Mesenchymal stem cell (in vitro differentiated cells and primary cell): ENCODE results near the gene CDC42BPG.
A peak's percentile ranks its signal among the peaks of the same experiment; 100 is the strongest.
"Not testable (repeated sequence)": the region's sequence is repeated elsewhere in the genome, so short reads cannot be mapped to it uniquely, and the experiment has no call there.

ENCODE experiments used
- DNase-seq: peaks from one replicate; pipeline ENCODE4 v3.0.0-alpha.2; 2013
- H2AFZ ChIP-seq: one replicate; pipeline ENCODE4 v1.6.1; 2013; ENCODE audit warnings: low read depth, mild to moderate bottlenecking, control low read depth, inconsistent platforms, low read length, moderate library complexity
- H2AK5ac ChIP-seq: 2 replicates; pipeline ENCODE4 v1.6.1; 2013; ENCODE audit warnings: low read length, moderate library complexity, mild to moderate bottlenecking, inconsistent platforms; ENCODE audit not compliant: severe bottlenecking
- H2BK120ac ChIP-seq: one replicate; pipeline ENCODE4 v1.6.1; 2013; ENCODE audit warnings: low read depth, mild to moderate bottlenecking, inconsistent platforms, low read length, moderate library complexity
- H2BK12ac ChIP-seq, 2 experiments: one replicate each; pipeline ENCODE4 v1.6.1; 2013; ENCODE audit warnings: inconsistent platforms in 2 of 2, low read length in 2 of 2, mild to moderate bottlenecking in 2 of 2, moderate library complexity in 2 of 2, control low read depth in 1 of 2
- H2BK15ac ChIP-seq: one replicate; pipeline ENCODE4 v1.6.1; 2013; ENCODE audit warnings: mild to moderate bottlenecking, low read depth, inconsistent platforms; ENCODE audit not compliant: poor library complexity, severe bottlenecking
- H2BK5ac ChIP-seq: 2 replicates; pipeline ENCODE4 v1.6.1; 2013; ENCODE audit warnings: low read depth, mild to moderate bottlenecking, low read length, control low read depth, inconsistent platforms; ENCODE audit not compliant: poor library complexity, severe bottlenecking
- H3K14ac ChIP-seq, 2 experiments: one replicate each; pipeline ENCODE4 v1.6.1; 2013; ENCODE audit warnings: inconsistent platforms in 2 of 2, low read length in 2 of 2, control low read depth in 1 of 2, mild to moderate bottlenecking in 1 of 2, moderate library complexity in 1 of 2
- H3K18ac ChIP-seq, 2 experiments: one replicate each; pipeline ENCODE4 v1.6.1; 2013; ENCODE audit warnings: inconsistent platforms in 2 of 2, low read length in 2 of 2, control low read depth in 1 of 2, low read depth in 1 of 2, mild to moderate bottlenecking in 1 of 2
- H3K23ac ChIP-seq, 2 experiments: one replicate each; pipeline ENCODE4 v1.6.1; 2013; ENCODE audit warnings: inconsistent platforms in 2 of 2, low read length in 2 of 2, mild to moderate bottlenecking in 2 of 2, moderate library complexity in 2 of 2, control low read depth in 1 of 2
- H3K27ac ChIP-seq: 2 replicates; pipeline ENCODE4 v1.5.1; 2013; ENCODE audit warnings: mild to moderate bottlenecking, moderate library complexity, low read length, control low read depth, inconsistent platforms; ENCODE audit not compliant: poor library complexity, severe bottlenecking
- H3K27me3 ChIP-seq, 2 experiments: 2 replicates each; pipeline versions ENCODE4 v1.6.1 to v1.7.0; 2013; ENCODE audit warnings: low read length in 2 of 2, mild to moderate bottlenecking in 2 of 2, moderate library complexity in 2 of 2, control low read depth in 1 of 2, inconsistent platforms in 1 of 2; ENCODE audit not compliant: control insufficient read depth in 1 of 2, insufficient read depth in 1 of 2
- H3K36me3 ChIP-seq, 2 experiments: 2 replicates each; pipeline versions ENCODE4 v1.6.1 to v1.7.0; 2013; ENCODE audit warnings: low read length in 2 of 2, control low read depth in 1 of 2, inconsistent platforms in 1 of 2, low read depth in 1 of 2, mild to moderate bottlenecking in 1 of 2; ENCODE audit not compliant: insufficient read depth in 2 of 2, control insufficient read depth in 1 of 2
- H3K4ac ChIP-seq, 2 experiments: one replicate each; pipeline ENCODE4 v1.6.1; 2013; ENCODE audit warnings: inconsistent platforms in 2 of 2, low read length in 2 of 2, mild to moderate bottlenecking in 2 of 2, moderate library complexity in 2 of 2, control low read depth in 1 of 2, low read depth in 1 of 2
- H3K4me1 ChIP-seq: 2 replicates; pipeline ENCODE4 v1.6.1; 2013; ENCODE audit warnings: low read depth, low read length, control low read depth; ENCODE audit not compliant: control insufficient read depth, insufficient read depth
- H3K4me2 ChIP-seq: 2 replicates; pipeline ENCODE4 v1.6.1; 2013; ENCODE audit warnings: low read length, mild to moderate bottlenecking, inconsistent platforms; ENCODE audit not compliant: poor library complexity, severe bottlenecking
- H3K4me3 ChIP-seq, 2 experiments: 2 replicates each; pipeline versions ENCODE4 v1.5.1 to v1.7.0; 2013; ENCODE audit warnings: low read length in 2 of 2, mild to moderate bottlenecking in 2 of 2, control low read depth in 1 of 2, low read depth in 1 of 2; ENCODE audit not compliant: insufficient read depth in 1 of 2
- H3K79me1 ChIP-seq: replicated peaks from 2 replicates; pipeline ENCODE4 v1.6.1; 2013; ENCODE audit warnings: mild to moderate bottlenecking, control low read depth, low read length, inconsistent platforms; ENCODE audit not compliant: poor library complexity, severe bottlenecking
- H3K9ac ChIP-seq: 2 replicates; pipeline ENCODE4 v1.7.0; 2013; ENCODE audit warnings: mild to moderate bottlenecking, low read length, moderate library complexity
- H3K9me3 ChIP-seq: 2 replicates; pipeline ENCODE4 v1.7.0; 2013; ENCODE audit warnings: mild to moderate bottlenecking, low read length; ENCODE audit not compliant: control insufficient read depth
- H4K8ac ChIP-seq: one replicate; pipeline ENCODE4 v1.6.1; 2013; ENCODE audit warnings: inconsistent platforms, mild to moderate bottlenecking, low read length, moderate library complexity
- H4K91ac ChIP-seq: one replicate; pipeline ENCODE4 v1.6.1; 2013; ENCODE audit warnings: mild to moderate bottlenecking, low read length, inconsistent platforms
- WGBS: methylation state at CpG from one replicate; pipeline ENCODE4 v1.1.7; 2013; ENCODE audit warnings: mixed read lengths; 5-methylcytosine and 5-hydroxymethylcytosine counted together

The CDC42BPG gene

DNA sequence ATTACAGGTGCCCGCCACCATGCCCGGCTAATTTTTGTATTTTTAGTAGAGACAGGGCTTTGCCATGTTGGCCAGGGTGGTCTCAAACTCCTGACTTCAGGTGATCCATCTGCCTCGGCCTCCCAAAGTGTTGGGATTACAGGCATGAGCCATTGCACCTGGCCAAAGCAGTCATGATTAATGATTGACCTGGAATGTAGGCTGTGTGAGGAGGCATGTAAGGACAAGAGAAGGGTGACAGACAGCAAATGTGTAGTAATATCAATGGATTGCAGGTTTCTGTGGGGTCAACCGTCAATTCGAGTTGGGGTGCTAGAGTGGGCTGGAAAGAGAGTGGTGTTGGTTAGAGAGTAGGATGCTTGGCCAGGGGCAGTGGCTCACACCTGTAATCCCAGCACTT, 29.0 kb downstream of the CDC42BPG start:
- not testable (repeated sequence) for H3K9me3 ChIP-seq, H3K4me1 ChIP-seq, H2BK120ac ChIP-seq, H3K23ac ChIP-seq, H2BK5ac ChIP-seq, H4K91ac ChIP-seq, H3K27ac ChIP-seq, DNase-seq, H2AFZ ChIP-seq, H3K79me1 ChIP-seq, H2BK12ac ChIP-seq, H3K4me2 ChIP-seq, H3K4me3 ChIP-seq, H3K14ac ChIP-seq, H3K4ac ChIP-seq, H3K36me3 ChIP-seq, H2BK15ac ChIP-seq, H2AK5ac ChIP-seq, H3K18ac ChIP-seq, H3K27me3 ChIP-seq, H3K9ac ChIP-seq
- 94% methylated on average over 5 of the region's 5 CpGs for WGBS
- H4K8ac ChIP-seq: peak overlapping the region; percentile 37

DNA sequence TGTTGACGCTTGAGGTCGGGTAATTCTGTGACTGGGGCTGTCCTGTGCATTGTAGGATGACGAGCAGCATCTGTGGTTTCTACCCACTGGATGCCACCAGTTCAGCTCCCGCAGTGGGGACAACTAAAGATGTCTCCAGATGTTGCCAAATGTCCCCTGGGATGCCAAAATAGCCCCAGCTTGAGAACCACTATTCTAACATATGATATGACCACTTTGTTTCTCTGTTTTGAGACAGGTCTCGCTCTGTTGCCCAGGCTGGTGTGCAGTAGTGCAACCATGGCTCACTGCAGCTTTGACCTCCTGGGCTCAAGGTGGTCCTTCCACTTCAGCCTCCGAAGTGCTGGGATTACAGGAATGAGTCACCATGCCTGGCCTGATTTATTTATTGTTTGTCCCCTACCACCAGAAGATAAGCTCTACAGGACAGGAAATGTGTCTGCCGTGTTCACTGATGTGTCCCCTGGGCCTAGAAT, 29.7 kb downstream of the CDC42BPG start:
- 54% methylated on average over 7 of the region's 7 CpGs for WGBS
- Histone ChIP-seq H3K27ac (no peak overlapping the region), H3K9me3 (no peaks in the 10 kb centered on the region), H3K36me3 (no peaks in the 10 kb centered on the region), H2BK5ac (no peak overlapping the region), H3K23ac (no peak overlapping the region), H3K18ac (no peak overlapping the region), H4K91ac (no peak overlapping the region), H3K79me1 (peaks cover 3% of the 10 kb centered on the region), H3K4me2 (no peak overlapping the region), H3K9ac (no peak overlapping the region), H2BK15ac (no peak overlapping the region), H2AK5ac (no peak overlapping the region), H4K8ac (no peak overlapping the region), H3K27me3 (no peaks in the 10 kb centered on the region), H3K14ac (no peak overlapping the region), H2BK12ac (no peak overlapping the region), H3K4ac (no peak overlapping the region), H2BK120ac (no peak overlapping the region), H2AFZ (no peak overlapping the region), H3K4me3 (no peak overlapping the region), H3K4me1 (peaks cover 7% of the 10 kb centered on the region)
- DNase-seq: peak; percentile 51

DNA sequence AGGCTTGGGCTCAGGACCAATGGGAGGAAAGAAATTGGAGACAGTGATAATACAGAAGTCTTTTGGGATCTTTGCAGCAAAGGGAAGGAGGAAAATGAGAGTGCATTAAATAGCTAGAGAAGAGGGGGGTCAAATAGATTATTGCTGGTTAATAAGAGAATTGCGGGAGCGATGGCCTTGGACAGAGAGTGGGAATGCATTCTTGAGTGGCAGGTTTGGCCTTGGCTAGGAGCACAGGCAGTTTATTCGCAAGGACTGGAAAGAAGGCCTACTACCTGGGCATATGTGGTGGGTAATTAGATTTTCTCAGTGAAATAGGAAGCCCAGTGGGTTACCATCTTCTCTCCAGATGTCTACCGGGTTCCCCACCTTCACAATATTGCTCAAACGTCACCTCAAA, 30.6 kb downstream of the CDC42BPG start:
- H3K9me3 ChIP-seq: no peaks in the 10 kb centered on the region
- H3K18ac ChIP-seq: no peak overlapping the region
- H2BK5ac ChIP-seq: no peak overlapping the region
- no peak overlapping the region for H2AFZ ChIP-seq
- H3K36me3 ChIP-seq: no peaks in the 10 kb centered on the region
- no peak overlapping the region for H3K9ac ChIP-seq
- H2BK12ac ChIP-seq: no peak overlapping the region
- no peak overlapping the region for H3K23ac ChIP-seq
- DNase-seq: no peak
- H3K27me3 ChIP-seq: no peaks in the 10 kb centered on the region
- 84% methylated on average over 5 of the region's 5 CpGs for WGBS
- peaks cover 9% of the 10 kb centered on the region for H3K79me1 ChIP-seq
- no peak overlapping the region for H3K14ac ChIP-seq
- H3K27ac ChIP-seq: no peak overlapping the region
- no peak overlapping the region for H2BK120ac ChIP-seq
- H3K4me3 ChIP-seq: no peak overlapping the region
- no peak overlapping the region for H3K4me2 ChIP-seq
- H3K4ac ChIP-seq: no peak overlapping the region
- peaks cover 13% of the 10 kb centered on the region for H3K4me1 ChIP-seq
- H2AK5ac ChIP-seq: no peak overlapping the region
- H2BK15ac ChIP-seq: no peak overlapping the region
- H4K91ac ChIP-seq: no peak overlapping the region
- no peak overlapping the region for H4K8ac ChIP-seq

DNA sequence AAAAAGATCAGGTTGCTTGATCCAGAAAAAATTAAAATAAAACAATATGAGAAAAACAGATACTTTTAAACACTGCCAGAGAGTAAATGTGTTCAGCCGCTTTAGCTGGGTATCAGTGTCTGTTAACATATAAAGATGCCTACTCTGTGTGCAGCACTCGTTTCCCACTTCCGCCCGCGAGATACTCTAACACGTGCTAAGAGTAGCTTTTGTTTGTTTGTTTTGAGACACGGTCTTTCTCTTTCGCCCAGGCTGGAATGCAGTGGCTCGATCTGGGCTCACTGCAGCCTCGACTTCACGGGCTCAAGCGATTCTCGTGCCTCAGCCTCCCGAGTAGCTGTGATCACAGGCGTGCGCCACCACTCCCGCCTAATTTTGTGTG, 33.6 kb downstream of the CDC42BPG start:
- 18% methylated on average over 8 of the region's 17 CpGs for WGBS
- peaks cover 17% of the 10 kb centered on the region for H3K4me1 ChIP-seq
- no peaks in the 10 kb centered on the region for H3K9me3 ChIP-seq
- H2BK5ac ChIP-seq: no peak overlapping the region
- H3K18ac ChIP-seq: no peak overlapping the region
- no peak overlapping the region for H2BK120ac ChIP-seq
- H3K4me3 ChIP-seq: peak overlapping the region in 1 of 2 experiments; percentile 89
- peak overlapping the region; percentile 11 for H3K27ac ChIP-seq
- no peaks in the 10 kb centered on the region for H3K27me3 ChIP-seq
- no peak overlapping the region for H3K23ac ChIP-seq
- no peak overlapping the region for H2AK5ac ChIP-seq
- DNase-seq: no peak
- no peak overlapping the region for H2BK15ac ChIP-seq
- H3K4me2 ChIP-seq: peak overlapping the region; percentile 65
- peaks cover 22 to 25% of the 10 kb centered on the region in 2 experiments for H3K36me3 ChIP-seq
- peak overlapping the region; percentile 42 for H2AFZ ChIP-seq
- H3K79me1 ChIP-seq: peaks cover 23% of the 10 kb centered on the region
- peak overlapping the region; percentile 55 for H3K9ac ChIP-seq
- H4K8ac ChIP-seq: peak overlapping the region; percentile 94
- H4K91ac ChIP-seq: no peak overlapping the region
- no peak overlapping the region for H2BK12ac ChIP-seq
- H3K4ac ChIP-seq: peak overlapping the region in 1 of 2 experiments; percentile 15
- H3K14ac ChIP-seq: no peak overlapping the region
